Mesendoderm (in vitro differentiated cells): Measurements from ENCODE around the gene CAVIN2.

Experiments used
- DNase-seq: peaks from one replicate; pipeline ENCODE4 v3.0.0; 2013
- H2AK5ac ChIP-seq: 2 replicates; pipeline ENCODE4 v1.6.1; 2013; ENCODE audit warnings: low read length, inconsistent platforms
- H2BK120ac ChIP-seq: 2 replicates; pipeline ENCODE4 v1.6.1; 2013; ENCODE audit warnings: low read depth, mild to moderate bottlenecking, low read length, moderate library complexity, mixed read lengths
- H2BK15ac ChIP-seq: replicated peaks from 2 replicates; pipeline ENCODE4 v1.6.1; 2013; ENCODE audit warnings: low read depth, mild to moderate bottlenecking, moderate library complexity
- H2BK5ac ChIP-seq: 2 replicates; pipeline ENCODE4 v1.6.1; 2013; ENCODE audit warnings: low read length, inconsistent platforms
- H3K18ac ChIP-seq: 2 replicates; pipeline ENCODE4 v1.6.1; 2013; ENCODE audit warnings: mild to moderate bottlenecking, low read length, mixed read lengths
- H3K23ac ChIP-seq: one replicate; pipeline ENCODE4 v1.6.1; 2013; ENCODE audit warnings: low read length
- H3K27ac ChIP-seq: 2 replicates; pipeline ENCODE4 v1.5.1; 2013; ENCODE audit warnings: low read depth, mild to moderate bottlenecking, inconsistent platforms, low read length, moderate library complexity
- H3K27me3 ChIP-seq: 2 replicates; pipeline ENCODE4 v1.6.1; 2013; ENCODE audit warnings: low read length, control low read depth, mild to moderate bottlenecking, inconsistent platforms; ENCODE audit not compliant: insufficient read depth, poor library complexity
- H3K36me3 ChIP-seq: 2 replicates; pipeline ENCODE4 v1.6.1; 2013; ENCODE audit warnings: low read length, inconsistent platforms; ENCODE audit not compliant: control insufficient read depth, insufficient read depth
- H3K4ac ChIP-seq: one replicate; pipeline ENCODE4 v1.6.1; 2013; ENCODE audit warnings: low read depth, mild to moderate bottlenecking, low read length, moderate library complexity
- H3K4me1 ChIP-seq: 2 replicates; pipeline ENCODE4 v1.6.1; 2013; ENCODE audit warnings: low read depth, low read length, inconsistent platforms; ENCODE audit not compliant: control insufficient read depth
- H3K4me2 ChIP-seq: 2 replicates; pipeline ENCODE4 v1.6.1; 2013; ENCODE audit warnings: low read length
- H3K4me3 ChIP-seq: 2 replicates; pipeline ENCODE4 v1.5.1; 2013; ENCODE audit warnings: mild to moderate bottlenecking, low read length
- H3K56ac ChIP-seq: one replicate; pipeline ENCODE4 v1.6.1; 2013; ENCODE audit warnings: low read length
- H3K79me1 ChIP-seq: 2 replicates; pipeline ENCODE4 v1.6.1; 2013; ENCODE audit warnings: low read length, inconsistent platforms
- H3K79me2 ChIP-seq: 2 replicates; pipeline ENCODE4 v1.6.1; 2013; ENCODE audit warnings: mild to moderate bottlenecking, low read length; ENCODE audit not compliant: control insufficient read depth, insufficient read depth
- H3K9ac ChIP-seq: 2 replicates; pipeline ENCODE4 v1.6.1; 2013; ENCODE audit warnings: low read length, inconsistent platforms
- H4K5ac ChIP-seq: one replicate; pipeline ENCODE4 v1.6.1; 2013; ENCODE audit warnings: low read length
- H4K8ac ChIP-seq: one replicate; pipeline ENCODE4 v1.6.1; 2013; ENCODE audit warnings: low read depth, mild to moderate bottlenecking, control low read depth, low read length, moderate library complexity
- WGBS: extraction: QIAGEN DNeasy Blood & Tissue Kit; methylation state at CpG from one replicate; pipeline ENCODE4 v1.1.7; 2013; ENCODE audit warnings: low lambda C conversion rate, missing lambda C conversion rate; ENCODE audit not compliant: insufficient coverage; ENCODE audit errors: extremely low coverage; 5-methylcytosine and 5-hydroxymethylcytosine counted together

The CAVIN2 gene

DNA sequence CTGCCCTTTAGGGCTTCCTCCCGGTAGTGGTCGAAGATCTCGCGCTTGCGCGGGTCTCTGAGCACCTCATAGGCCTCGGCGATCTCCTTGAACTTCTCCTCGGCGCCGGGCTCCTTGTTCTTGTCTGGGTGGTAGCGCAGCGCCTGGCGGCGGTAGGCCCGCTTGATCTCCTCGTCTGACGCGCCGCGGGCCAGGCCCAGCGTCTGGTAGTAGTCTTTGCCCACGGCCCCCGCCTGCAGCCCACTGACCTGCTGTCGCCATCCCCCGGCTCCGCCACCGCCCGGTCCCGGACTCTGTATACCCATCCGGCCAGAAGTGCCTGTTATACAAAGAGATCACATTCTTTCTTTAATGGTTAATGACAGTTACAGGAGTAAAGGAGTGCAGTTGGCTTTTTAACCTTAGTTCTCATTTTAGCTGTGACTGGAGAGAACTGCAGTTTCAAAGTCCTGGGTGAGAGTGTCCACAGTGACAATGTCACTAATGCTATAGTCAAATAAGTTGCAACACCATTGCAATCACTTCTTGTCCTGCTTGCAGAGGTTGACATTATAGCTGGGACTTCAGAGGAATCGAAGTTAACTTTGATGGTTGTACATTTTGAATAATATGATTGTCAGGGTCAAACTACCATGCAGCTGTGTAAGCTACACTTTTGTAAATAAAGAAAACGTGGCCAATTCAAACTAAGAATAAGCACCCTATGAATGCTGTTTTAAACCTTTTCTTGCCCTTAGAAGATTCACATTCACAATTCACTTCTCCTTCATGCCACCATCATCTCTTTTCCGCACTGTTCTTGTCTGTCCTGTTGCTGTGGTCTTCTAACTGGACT lies 35.3 kb upstream of the CAVIN2 start:
- H3K4me1 ChIP-seq: no peaks in the 10 kb centered on the region
- H3K36me3 ChIP-seq: no peaks in the 10 kb centered on the region
- no peak for DNase-seq
- H2AK5ac ChIP-seq: no peak overlapping the region
- no peak overlapping the region for H3K9ac ChIP-seq
- H3K18ac ChIP-seq: no peak overlapping the region
- H3K27ac ChIP-seq: no peak overlapping the region
- no CpG with 5 or more reads among the region's 34 CpGs for WGBS
- no peak overlapping the region for H2BK120ac ChIP-seq
- no peak overlapping the region for H3K4me2 ChIP-seq
- H3K56ac ChIP-seq: no peak overlapping the region
- H3K4ac ChIP-seq: no peak overlapping the region
- H3K23ac ChIP-seq: no peak overlapping the region
- no peak overlapping the region for H2BK5ac ChIP-seq
- H2BK15ac ChIP-seq: no peak overlapping the region
- H4K5ac ChIP-seq: no peak overlapping the region
- no peak overlapping the region for H3K4me3 ChIP-seq
- H3K79me1 ChIP-seq: no peaks in the 10 kb centered on the region
- no peak overlapping the region for H4K8ac ChIP-seq
- H3K27me3 ChIP-seq: no peaks in the 10 kb centered on the region
- no peaks in the 10 kb centered on the region for H3K79me2 ChIP-seq

DNA sequence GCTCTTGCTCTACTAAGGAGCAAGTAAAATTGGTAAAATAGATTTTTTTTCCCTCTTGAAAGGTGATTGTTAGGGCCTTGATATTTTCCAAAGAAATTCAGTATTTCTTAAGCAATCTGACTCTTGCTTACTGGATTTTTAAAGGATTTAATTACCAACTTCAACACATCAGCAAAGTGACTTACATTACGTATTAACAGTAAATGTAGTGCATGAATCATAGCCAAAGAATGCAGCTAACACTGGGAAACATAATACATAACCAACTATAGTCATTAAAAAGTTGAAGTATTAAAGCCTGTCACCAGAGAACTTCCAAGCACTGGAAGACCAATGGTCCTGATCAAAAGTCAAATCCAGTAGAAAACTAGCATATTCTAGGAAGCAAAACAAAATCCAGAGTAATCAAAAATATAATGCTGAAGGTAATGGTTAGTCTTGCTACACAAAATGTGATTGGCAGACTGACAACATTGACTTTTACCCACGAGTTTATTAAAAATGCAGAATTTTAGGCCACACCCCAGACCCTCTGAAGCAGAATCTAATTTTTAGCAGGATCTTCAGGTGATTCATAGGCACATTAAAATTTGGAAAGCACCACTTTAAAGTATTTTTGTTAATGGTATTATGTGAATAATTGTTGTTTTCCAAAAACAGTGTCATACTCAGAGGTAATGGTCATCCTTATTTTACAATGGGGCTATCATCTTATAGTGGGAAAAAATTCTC lies 31.8 kb upstream of the CAVIN2 start:
- H3K18ac ChIP-seq: no peak overlapping the region
- no peak overlapping the region for H3K27ac ChIP-seq
- no peak overlapping the region for H3K9ac ChIP-seq
- no peak overlapping the region for H2AK5ac ChIP-seq
- no peaks in the 10 kb centered on the region for H3K79me2 ChIP-seq
- no peak overlapping the region for H4K5ac ChIP-seq
- WGBS: no CpG with 5 or more reads among the region's 2 CpGs
- H3K4me1 ChIP-seq: no peaks in the 10 kb centered on the region
- H3K4ac ChIP-seq: no peak overlapping the region
- DNase-seq: no peak
- no peak overlapping the region for H3K23ac ChIP-seq
- no peaks in the 10 kb centered on the region for H3K36me3 ChIP-seq
- no peak overlapping the region for H3K56ac ChIP-seq
- no peak overlapping the region for H2BK120ac ChIP-seq
- H2BK5ac ChIP-seq: no peak overlapping the region
- H4K8ac ChIP-seq: no peak overlapping the region
- no peaks in the 10 kb centered on the region for H3K27me3 ChIP-seq
- no peaks in the 10 kb centered on the region for H3K79me1 ChIP-seq
- H3K4me3 ChIP-seq: no peak overlapping the region
- no peak overlapping the region for H2BK15ac ChIP-seq
- H3K4me2 ChIP-seq: no peak overlapping the region

DNA sequence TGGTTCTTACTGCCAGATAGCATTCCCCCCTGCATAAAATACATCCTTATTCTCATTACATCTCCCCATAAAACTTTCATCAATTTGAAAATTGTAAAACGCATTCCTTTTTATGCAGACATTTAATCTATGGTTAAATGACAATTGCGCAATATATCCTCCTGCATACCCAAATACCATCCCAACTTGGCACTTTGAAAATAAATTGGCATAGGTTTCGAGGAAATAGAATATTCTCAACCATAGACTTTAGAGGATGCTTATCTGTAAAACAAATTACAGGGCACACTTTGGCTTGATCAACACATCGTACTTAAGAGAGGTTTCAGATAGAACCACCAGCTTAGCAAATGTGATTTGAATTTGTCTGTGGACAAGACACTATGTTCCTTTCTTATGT lies 31.0 kb upstream of the CAVIN2 start:
- Histone ChIP-seq H2BK15ac (no peak overlapping the region), H2BK5ac (no peak overlapping the region), H2AK5ac (no peak overlapping the region), H3K27me3 (no peaks in the 10 kb centered on the region), H3K79me2 (no peaks in the 10 kb centered on the region), H3K18ac (no peak overlapping the region), H4K5ac (no peak overlapping the region), H3K27ac (no peak overlapping the region), H3K4me2 (no peak overlapping the region), H3K36me3 (no peaks in the 10 kb centered on the region), H3K4me3 (no peak overlapping the region), H3K23ac (no peak overlapping the region), H3K4ac (no peak overlapping the region), H3K79me1 (no peaks in the 10 kb centered on the region), H2BK120ac (no peak overlapping the region), H4K8ac (no peak overlapping the region), H3K9ac (no peak overlapping the region), H3K4me1 (no peaks in the 10 kb centered on the region), H3K56ac (no peak overlapping the region)
- 100% methylated on average over 1 of the region's 4 CpGs for WGBS
- no peak for DNase-seq

DNA sequence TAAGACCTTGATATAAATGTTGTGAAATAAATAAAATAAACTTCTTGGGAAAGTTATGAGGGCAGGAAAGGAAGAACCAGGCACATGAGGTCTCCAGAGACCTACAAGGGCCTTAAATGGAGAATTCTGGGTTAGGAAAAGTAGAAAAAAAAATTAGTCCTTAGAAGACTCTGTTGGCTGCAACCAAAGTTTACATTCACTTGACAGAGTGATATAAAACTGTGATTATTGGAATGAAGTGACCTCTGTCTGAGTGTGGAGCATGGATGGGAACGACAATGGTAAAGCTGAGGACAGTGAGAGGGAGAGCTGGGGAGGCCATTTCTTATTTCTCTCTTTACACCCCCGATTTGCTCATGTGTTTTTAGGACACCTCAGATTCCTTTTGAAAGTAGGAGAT lies 29.0 kb upstream of the CAVIN2 start:
- H3K4me1 ChIP-seq: no peaks in the 10 kb centered on the region
- H4K5ac ChIP-seq: no peak overlapping the region
- no peaks in the 10 kb centered on the region for H3K27me3 ChIP-seq
- H3K79me2 ChIP-seq: no peaks in the 10 kb centered on the region
- H3K9ac ChIP-seq: no peak overlapping the region
- H2AK5ac ChIP-seq: no peak overlapping the region
- H2BK120ac ChIP-seq: no peak overlapping the region
- no peak overlapping the region for H3K18ac ChIP-seq
- H3K36me3 ChIP-seq: no peaks in the 10 kb centered on the region
- DNase-seq: no peak
- H2BK15ac ChIP-seq: no peak overlapping the region
- WGBS: no CpG with 5 or more reads among the region's 2 CpGs
- no peaks in the 10 kb centered on the region for H3K79me1 ChIP-seq
- H3K56ac ChIP-seq: no peak overlapping the region
- no peak overlapping the region for H3K23ac ChIP-seq
- H2BK5ac ChIP-seq: no peak overlapping the region
- H3K4me3 ChIP-seq: no peak overlapping the region
- no peak overlapping the region for H3K4ac ChIP-seq
- H3K4me2 ChIP-seq: no peak overlapping the region
- no peak overlapping the region for H4K8ac ChIP-seq
- H3K27ac ChIP-seq: no peak overlapping the region

DNA sequence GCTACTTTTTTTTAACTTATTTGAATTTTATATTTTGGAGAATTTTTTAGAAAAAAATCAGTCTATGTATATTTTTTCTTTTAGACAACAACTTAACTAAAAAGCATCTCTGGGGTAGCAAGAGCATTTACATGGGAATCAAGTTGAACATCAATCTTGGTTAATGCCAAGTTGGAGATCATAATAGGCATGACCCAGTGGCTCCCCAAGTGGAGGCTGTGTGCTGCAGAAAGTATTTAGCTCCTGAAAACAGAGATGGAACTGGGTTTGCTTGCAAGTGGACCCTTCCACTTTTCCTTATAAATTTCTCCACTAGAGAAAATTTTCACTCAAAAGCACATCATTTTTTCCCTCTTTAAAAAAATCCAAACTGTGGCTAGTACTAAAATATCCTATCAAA lies 23.9 kb upstream of the CAVIN2 start:
- H3K27ac ChIP-seq: no peak overlapping the region
- H2BK5ac ChIP-seq: no peak overlapping the region
- H4K5ac ChIP-seq: no peak overlapping the region
- H4K8ac ChIP-seq: no peak overlapping the region
- no peak overlapping the region for H3K18ac ChIP-seq
- no peak overlapping the region for H3K4me3 ChIP-seq
- no peak overlapping the region for H3K4me2 ChIP-seq
- no peaks in the 10 kb centered on the region for H3K79me2 ChIP-seq
- H2BK15ac ChIP-seq: no peak overlapping the region
- H3K36me3 ChIP-seq: no peaks in the 10 kb centered on the region
- H2BK120ac ChIP-seq: no peak overlapping the region
- H3K9ac ChIP-seq: no peak overlapping the region
- H3K4ac ChIP-seq: no peak overlapping the region
- no peaks in the 10 kb centered on the region for H3K79me1 ChIP-seq
- no peaks in the 10 kb centered on the region for H3K27me3 ChIP-seq
- H3K56ac ChIP-seq: no peak overlapping the region
- no peak for DNase-seq
- no peaks in the 10 kb centered on the region for H3K4me1 ChIP-seq
- H3K23ac ChIP-seq: no peak overlapping the region
- H2AK5ac ChIP-seq: no peak overlapping the region
